ENCODE measurements around the gene FRMD8.

Gene FRMD8, protein sequence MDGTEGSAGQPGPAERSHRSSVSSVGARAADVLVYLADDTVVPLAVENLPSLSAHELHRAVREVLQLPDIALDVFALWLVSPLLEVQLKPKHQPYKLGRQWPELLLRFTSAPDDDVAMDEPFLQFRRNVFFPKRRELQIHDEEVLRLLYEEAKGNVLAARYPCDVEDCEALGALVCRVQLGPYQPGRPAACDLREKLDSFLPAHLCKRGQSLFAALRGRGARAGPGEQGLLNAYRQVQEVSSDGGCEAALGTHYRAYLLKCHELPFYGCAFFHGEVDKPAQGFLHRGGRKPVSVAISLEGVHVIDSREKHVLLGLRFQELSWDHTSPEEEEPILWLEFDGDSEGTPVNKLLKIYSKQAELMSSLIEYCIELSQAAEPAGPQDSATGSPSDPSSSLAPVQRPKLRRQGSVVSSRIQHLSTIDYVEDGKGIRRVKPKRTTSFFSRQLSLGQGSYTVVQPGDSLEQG

DNA sequence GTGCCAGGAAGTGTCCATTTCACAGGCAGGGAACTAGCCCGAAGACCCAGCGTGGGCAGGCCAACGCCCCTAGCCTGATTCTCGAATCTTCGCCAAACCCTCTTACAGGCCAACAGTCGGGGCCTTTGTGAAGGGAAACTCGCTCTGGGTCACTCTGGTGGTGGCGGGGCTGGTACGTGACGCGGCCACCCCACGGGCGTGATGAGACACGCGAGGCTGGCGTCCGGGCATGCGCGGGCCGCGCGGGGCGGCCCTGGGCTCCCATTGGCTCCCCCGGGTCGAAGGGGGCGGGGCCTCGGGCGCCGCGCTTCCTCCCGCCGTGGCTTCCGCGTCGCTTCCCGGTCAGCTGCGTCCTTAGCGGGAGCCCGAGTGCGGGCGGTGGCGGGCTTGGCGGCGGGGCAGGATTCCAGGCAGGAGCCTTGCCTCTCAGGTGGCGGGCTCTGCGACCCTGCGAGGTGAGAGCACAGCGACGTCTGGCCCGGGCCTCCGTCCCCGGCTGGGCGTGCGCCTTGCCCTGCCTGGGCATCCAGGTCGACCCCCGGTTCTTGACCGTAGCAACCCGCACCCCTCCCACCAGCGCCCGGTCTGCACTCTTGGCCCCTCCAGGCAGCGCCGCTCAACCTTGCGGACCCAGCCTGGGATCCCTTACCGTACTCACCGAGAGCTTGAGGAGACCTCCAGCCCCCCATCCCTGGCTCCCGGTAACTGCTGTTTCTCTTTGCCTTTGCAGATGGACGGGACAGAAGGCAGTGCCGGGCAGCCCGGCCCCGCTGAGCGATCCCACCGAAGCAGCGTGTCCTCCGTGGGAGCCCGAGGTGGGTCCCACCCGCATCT is at the start of gene FRMD8:
TSS of gene FRMD8 (plus strand) at position 331 of the 834 bp plus-strand sequence. CDS start at position 731, 400 bp downstream.
- peak; percentile 83 for DNase-seq

DNA sequence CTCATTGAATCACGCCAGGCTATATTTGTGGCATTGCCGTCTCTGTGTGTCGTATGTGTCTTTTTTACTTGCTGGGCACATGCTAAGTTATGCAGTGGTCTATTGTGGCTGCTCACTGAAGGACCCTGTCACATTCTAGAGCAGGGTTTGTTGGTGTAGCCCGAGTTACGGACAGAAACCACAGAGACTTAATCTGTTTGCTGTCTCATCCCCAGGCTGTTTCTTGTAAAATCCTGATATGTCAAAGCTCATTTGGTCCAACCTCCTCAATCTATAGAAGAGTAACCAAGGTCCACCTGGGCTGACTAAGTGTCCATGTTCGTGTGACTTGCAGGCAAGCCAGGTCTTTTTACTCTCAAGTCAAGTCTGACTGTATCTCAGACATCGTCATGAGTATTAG is 47.8 kb upstream of the FRMD8 start:
- DNase-seq = no peak

DNA sequence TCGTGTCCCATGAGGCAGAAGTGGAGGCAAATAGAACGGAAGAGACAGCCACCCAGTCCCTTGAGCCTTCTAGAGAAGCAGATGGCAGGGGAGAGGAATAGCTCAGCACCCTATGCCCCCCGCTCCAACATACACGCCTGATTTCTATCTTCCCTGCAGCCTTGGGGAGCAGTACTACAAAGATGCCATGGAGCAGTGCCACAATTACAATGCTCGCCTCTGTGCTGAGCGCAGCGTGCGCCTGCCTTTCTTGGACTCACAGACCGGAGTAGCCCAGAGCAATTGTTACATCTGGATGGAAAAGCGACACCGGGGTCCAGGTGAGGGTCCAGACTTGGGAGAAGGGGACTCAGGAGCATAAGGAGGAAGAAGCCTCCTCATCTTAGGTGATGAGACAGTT is 46.2 kb upstream of the FRMD8 start:
- no peak for DNase-seq

DNA sequence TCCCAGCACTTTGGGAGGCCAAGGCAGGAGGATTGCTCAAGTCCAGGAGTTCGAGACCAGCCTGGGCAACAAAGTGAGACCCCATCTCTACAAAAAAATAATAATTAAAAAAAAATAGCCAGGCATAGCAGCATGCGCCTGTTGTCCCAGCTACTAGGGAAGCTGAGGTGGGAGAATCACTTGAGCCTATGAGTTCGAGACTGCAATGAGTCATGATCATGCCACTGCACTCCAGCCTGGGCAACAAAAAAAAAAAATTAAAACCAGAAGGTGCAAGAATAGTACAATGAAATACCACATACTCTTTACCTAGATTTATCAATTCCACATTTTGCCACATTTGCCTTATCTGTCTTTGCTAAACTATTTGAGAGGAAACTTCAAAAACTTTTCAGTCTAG is 44.6 kb upstream of the FRMD8 start:
- no peak for DNase-seq

DNA sequence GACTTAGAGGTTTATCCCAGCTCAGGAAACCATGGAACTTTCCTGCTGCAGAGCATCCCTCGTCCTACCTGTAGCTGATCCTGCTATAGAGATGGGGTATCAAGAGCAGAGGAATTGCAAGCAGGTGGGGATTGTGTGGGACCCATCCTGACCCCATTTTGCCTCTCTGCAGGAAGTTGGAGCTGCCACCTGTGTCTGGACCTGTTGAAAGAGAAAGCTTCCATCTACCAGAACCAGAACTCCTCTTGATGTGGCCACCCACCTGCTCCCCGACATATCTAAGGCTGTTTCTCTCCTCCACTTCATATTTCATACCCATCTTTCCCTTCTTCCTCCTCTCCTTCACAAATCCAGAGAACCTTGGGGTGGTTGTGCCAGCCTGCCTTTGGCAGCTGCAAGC is 34.9 kb upstream of the FRMD8 start:
- no peak for DNase-seq

DNA sequence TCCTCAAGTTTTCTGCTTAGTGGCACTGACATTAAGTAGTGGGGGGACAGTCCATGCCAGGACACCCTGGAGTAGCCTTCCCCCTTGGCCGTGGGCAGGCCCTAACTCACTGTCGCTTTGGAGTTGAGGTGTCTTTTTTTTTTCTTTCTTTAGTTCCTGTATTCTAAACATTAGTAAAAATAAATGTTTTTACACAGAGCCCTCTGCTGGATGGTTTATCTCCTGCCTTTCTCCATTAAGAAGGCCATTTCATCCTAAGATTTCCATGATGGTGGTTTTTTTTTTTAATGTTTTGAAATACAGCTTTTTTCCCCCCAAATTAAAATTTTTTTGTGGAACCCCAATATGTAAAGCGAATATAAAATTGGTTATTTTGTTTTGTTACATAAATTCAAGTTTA is 33.7 kb upstream of the FRMD8 start:
- DNase-seq = peak; percentile 36

DNA sequence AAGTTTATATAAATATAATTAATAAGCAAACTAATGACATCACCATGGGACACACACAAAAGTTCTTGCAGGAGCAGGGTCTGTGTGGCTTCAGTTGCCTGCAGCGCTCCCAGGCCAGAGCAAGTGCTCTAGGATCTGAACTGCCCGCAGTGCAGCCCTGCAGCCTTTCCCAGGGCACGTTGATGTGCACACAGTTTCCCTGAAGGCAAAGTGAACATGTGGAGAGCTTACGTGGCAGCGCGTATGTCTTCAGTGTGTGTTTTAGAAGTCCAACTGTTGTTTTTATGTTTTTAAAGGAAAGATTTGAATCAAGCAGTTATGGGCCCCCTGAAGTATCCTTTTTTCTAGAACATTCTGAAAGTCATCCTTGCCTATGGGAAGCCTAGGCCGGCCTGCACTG is 33.1 kb upstream of the FRMD8 start:
- no peak for DNase-seq

DNA sequence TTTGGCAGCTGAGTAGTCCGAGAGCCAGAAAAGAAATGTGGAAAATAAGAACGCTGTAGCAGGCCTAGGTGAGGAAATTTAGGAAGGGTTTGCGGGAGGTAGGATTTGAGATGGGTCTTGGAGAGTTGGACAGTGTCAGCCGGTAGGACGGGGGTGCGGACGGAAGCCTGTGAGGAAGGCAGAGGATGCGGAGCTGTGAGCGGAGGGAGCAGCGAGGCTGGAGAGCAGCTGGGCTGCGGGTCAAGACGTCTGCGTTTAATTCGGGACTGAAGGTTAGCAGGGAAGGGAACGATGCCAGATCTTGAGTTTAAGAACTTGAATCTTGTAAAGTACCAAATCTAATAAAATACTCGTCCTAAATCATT is 32.6 kb upstream of the FRMD8 start:
- DNase-seq = no peak

DNA sequence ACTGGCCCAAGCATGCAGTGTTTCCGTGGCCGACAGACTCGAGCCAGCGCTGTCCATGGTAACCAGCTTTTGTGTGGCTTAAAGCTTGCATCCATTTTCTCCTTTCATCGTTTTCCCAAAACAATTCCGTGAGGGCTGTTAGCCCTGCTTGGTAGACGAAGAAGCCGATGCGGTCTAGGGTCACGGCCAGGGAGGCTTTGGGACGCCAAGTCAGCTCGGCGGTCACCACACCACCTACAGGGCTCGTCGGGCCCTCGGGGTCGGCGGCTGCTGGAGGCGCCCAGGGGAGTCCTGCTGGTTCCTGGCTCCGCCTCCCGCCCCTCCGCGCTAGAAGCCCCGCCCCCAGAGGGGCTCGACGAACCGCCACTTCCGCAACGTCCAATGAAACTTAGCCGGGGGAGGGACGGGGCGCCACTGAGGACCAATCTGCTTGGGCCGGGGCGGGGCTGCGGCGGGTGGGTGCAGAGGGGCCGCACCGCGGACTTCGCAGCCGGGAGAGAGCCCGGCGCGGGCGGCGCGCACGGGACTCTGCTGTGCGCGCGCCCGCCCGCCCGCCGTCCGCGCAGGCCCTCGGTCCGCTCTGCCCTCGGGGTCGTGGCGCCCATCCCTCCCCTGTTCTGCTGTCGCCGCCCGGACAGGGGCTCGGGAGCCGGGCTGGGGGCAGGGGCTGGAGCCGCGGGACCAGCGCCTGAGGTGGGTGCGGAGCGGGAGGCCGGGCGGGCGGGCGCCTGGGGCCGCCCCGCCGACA is 32.0 kb upstream of the FRMD8 start, which contains the start of gene TIGD3:
TSS of gene TIGD3 (plus strand) at position 487 of the 748 bp plus-strand sequence. CDS start 1,058 bp downstream, outside the sequence.
- DNase-seq = peak; percentile 94

DNA sequence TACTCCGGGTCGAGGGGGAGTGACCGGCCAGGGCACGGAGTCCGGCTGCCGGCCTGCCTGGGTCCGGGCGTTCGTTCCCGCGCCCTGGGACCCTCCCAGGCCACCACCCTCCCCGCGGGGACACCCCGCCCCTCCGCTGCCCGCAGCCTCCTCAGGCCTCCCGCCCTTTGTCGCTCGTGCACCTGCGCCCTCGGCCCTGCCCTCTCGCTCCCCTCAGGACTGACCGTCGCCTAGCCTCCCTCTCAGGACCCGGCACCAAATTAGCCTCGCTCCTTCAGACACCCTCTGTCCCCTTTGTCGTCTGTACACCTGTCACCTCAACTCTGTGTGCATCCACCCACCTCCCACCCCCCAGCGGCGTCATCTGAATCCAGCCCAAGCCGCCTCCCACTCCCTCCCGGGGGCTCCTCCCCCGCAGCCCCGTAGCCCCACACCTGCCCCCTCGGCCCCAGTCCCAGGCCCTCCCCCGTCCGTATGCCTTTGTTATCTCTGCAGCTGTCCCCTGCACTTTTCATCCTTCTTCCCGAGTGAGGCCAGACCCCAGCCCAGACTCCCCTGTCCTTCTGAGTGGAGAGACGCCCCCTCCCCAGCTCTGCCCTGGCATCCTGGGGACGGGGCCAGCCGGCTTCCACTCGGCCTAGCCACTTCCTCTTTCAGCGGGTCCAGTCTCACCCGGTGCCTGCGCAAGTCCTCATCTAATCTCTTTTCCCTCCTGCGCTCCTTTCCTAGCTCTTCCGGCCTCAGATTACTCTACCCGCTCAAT is 31.2 kb upstream of the FRMD8 start:
- peak; percentile 34 for DNase-seq

DNA sequence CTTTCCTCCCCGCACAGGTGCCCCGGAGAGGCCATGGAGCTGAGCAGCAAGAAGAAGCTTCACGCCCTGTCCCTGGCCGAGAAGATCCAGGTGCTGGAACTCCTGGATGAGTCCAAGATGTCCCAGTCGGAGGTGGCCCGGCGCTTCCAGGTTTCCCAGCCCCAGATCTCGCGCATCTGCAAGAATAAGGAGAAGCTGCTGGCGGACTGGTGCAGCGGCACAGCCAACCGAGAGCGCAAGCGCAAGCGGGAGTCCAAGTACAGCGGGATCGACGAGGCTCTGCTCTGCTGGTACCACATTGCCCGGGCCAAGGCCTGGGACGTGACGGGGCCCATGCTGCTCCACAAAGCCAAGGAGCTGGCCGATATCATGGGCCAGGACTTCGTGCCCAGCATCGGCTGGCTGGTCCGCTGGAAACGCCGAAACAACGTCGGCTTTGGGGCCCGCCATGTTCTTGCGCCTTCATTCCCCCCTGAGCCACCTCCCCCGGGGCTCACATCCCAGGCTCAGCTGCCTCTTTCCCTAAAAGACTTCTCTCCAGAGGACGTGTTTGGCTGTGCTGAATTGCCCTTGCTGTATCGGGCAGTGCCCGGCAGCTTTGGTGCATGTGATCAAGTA is 30.6 kb upstream of the FRMD8 start:
- no peak for DNase-seq

DNA sequence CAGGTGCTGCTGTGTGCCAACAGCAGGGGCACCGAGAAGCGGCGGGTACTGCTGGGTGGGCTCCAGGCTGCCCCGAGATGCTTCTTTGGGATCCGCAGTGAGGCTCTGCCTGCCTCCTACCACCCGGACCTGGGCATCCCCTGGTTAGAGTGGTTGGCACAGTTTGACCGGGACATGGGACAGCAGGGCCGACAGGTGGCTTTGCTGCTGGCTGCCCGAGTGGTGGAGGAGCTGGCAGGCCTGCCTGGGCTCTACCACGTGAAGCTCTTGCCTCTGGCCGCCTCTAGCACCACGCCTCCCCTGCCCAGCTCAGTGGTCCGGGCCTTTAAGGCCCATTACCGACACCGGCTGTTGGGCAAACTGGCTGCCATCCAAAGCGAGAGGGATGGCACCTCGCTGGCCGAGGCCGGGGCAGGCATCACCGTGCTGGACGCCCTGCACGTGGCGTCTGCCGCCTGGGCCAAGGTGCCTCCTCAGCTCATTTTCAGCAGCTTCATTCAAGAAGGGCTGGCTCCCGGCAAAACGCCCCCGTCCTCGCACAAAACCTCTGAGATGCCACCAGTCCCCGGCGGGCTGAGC is 30.0 kb upstream of the FRMD8 start:
- DNase-seq = no peak

DNA sequence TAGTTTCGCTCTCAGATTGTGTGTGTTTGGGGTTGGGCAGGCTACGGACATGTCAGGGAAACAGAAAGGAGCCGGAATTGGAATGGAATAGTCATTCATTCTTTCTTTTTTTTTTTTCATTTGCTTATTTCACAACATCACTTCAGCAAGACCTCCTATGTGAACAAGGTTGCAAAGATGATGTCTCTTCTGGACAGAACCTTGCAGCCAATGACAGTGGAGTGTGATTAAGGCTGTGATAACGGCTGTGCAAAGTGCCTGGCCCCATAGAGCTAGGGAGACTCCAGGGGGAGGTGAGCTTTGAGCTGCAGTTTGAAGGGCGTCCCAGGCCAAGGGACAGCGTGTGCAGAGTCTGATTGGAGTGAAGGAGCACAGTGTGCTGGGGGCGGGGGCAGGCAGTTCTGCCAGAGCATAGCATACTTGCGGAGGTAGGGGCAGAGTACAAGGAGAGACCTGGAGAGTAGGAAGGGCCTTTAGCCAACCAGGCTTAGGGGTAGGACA is 28.5 kb upstream of the FRMD8 start:
- DNase-seq = no peak

DNA sequence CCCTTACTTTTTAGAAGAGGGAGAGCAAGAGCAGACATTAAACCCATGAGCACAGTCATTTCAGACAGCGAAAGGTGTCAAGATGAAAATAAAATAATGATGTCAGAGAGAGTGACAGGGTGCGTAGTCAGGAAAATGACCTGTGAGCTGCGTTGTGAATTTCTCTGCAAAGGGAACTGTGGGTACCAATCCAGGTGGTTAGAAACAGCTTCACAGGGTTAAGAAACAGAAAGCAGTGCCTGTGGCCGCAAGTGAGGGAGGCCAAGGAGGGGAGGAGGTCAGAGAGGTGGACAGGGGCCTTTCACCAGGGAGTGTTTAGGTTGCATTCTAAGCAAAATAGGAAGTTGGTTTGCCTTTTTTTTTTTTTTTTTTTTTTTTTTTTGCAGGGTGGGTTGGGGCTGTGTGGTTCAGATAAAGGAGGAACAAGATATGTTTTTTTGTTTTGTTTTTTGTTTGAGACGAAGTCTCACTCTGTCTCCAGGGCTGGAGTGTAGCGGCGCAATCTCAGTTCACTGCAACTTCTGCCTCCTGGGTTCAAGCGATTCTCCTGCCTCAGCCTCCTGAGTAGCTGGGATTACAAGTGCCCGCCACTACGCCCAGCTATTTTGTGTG is 24.0 kb upstream of the FRMD8 start:
- peak; percentile 70 for DNase-seq

DNA sequence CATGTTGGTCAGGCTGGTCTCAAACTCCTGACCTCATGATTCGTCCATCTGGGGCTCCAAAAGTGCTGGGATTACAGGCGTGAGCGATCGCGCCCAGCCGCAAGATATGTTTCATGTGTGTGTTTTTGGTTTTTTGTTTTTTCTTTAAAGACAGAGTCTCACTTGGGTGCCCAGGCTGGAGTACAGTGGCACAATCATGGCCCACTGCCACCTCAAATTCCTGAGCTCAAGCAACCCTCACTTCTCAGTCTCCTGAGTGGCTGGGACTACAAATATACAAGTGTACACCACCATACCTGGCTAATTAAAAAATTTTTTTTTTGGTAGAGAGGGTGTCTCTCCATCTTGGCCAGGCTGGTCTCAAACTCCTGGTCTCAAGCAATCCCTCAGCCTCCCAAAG is 23.5 kb upstream of the FRMD8 start:
- DNase-seq = no peak

DNA sequence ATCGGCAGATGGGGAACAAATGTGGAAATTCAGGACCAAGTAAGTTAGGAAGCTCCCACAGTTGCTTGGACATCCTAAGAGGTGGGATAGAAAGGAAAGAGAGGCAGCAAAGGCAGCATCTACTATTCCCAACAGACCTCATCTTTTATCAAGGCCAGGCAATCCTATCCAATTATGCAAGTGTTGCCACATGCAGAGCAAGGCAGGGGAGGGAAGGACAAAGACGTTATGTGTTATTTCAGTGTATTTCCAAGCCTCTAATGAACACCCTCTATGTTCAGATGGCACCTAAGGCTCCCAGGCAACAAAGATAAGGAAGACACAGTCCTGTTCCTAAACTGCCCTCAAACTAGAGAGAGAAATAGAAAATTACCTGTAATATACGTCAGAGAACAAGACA is 22.7 kb upstream of the FRMD8 start:
- peak; percentile 35 for DNase-seq

DNA sequence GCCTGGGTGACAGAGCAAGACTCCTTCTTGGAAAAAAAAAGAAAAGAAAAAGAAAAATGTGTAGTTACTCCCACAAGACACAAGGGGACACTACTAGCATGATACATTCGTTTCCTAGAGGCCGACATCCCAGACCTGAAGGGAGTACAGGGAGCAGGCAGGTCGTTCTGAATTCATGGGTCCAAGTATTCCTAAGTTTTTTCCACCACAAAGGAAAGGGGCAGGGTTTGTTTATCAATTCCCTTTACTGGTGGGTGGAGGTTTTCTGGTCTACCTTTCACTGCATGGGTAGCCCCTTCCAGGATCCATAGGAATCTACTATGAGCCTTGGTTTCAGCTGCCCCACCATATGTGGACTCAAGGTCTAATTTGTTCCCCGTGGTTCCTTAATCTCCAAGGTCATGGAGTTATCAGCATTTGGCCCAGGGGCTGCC is 20.1 kb upstream of the FRMD8 start:
- peak; percentile 89 for DNase-seq

DNA sequence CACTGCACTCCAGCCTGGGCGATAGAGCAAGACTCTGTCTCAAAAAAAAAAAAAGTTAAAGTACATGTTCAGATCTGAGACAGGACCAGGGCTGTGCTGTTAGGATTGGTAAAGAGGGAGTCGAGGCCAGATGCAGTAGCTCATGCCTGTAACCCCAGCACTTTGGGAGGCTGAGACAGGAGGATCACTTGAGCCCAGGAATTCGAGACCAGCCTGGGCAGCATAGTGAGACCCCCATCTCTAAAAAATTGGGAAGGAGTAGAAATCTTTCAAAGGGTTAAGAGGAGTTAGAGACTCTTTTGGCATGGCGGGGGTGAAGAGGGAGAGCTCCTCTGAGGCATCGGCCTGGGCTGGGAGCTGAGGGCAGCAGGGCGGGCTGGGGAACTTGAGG is 15.8 kb upstream of the FRMD8 start:
- DNase-seq = no peak

DNA sequence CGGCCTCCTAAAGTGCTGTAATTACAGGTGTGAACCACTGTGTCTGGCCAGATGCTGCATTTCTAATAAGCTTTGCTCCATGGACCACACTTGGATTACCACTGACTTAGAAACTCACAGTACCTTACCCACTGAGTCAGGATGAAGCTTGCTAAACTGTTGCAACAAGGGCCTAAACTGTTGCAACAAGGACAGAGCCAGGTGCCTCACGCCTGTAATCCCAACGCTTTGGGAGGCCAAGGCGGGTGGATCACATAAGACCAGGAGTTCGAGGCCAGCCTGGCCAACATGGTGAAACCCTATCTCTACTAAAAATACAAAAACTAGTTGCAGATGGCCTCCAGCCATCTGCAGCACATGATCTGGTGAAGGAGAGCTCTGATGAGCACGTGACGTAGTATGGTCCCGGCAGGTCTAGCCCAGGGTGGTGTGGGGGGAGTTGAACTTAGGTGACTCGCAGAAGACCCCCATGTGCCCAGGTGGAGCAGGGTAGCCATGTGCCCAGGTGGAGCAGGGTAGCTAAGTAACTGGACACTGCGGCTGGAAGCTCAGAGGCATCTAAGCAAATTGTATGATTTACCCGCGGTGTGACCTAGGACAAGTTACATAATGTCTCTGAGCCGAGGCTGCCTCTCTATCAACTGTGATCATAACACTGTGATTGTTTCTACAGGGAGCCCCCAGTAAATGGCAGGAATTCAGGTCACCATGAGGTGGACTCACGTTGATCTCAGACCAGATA is 12.4 kb upstream of the FRMD8 start:
- DNase-seq = no peak

DNA sequence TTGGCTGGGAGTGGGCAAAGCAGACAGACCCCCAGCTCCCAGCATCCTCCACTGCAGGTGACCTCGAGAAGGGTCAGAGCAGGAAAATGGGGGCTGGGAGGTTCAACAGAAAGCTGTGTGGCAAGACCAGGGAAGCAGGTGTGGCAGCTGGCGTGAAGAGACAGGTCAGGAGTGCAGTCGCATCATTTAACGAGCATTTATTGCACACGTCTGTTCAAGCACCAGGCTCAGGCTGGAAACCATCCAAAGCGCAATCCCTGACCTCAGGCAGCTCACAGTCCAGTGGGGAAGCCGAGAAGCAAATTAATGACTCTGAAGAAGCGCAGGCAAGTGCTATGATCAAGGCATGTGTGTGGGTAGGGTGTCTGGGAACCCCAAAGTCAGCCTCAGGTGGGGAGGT is 11.4 kb upstream of the FRMD8 start:
- DNase-seq = no peak
